Loucy (cell line): ENCODE measurements around the gene CCDC141.

ENCODE experiments used
- EZH2phosphoT487 ChIP-seq: fragments of 200-600 bp; IDR thresholded peaks from 2 replicates; pipeline ENCODE4 v1.6.1; 2018; ENCODE audit warnings: antibody characterized with exemption, mild to moderate bottlenecking, moderate library complexity, borderline replicate concordance
- TF ChIP-seq, protein P1 (sequence below): fragments of 200-600 bp; sonication (generic); conservative IDR thresholded peaks from 2 replicates; pipeline ENCODE4 v1.5.1; 2014; ENCODE audit warnings: mild to moderate bottlenecking, antibody characterized with exemption, low read length

DNA sequence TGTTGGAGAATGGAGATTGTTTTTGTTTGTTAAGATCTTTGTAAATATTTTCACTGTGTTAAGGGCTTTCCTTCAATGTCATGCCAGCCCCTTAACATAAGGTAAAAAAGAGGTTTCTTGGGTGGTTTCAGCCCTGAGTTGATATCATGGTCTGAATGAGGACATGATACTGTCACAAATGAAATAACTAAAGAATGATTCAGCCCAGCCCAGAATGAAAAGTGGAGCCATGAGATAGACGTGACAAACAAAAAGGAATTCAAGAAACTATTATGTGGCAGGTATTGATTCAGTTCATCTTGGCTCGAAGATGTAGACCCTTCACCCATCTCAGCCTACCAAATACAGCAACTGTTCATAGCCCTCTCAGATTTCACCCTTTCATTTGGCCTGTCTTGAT lies 154.1 kb downstream of the CCDC141 start:
- TF ChIP-seq, protein P1, sequence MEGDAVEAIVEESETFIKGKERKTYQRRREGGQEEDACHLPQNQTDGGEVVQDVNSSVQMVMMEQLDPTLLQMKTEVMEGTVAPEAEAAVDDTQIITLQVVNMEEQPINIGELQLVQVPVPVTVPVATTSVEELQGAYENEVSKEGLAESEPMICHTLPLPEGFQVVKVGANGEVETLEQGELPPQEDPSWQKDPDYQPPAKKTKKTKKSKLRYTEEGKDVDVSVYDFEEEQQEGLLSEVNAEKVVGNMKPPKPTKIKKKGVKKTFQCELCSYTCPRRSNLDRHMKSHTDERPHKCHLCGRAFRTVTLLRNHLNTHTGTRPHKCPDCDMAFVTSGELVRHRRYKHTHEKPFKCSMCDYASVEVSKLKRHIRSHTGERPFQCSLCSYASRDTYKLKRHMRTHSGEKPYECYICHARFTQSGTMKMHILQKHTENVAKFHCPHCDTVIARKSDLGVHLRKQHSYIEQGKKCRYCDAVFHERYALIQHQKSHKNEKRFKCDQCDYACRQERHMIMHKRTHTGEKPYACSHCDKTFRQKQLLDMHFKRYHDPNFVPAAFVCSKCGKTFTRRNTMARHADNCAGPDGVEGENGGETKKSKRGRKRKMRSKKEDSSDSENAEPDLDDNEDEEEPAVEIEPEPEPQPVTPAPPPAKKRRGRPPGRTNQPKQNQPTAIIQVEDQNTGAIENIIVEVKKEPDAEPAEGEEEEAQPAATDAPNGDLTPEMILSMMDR: no peak
- TF ChIP-seq EZH2phosphoT487: no peak
